GM19239 (cell line): ENCODE data around the gene FRMPD2.
"Not testable (repeated sequence)": the region's sequence is repeated elsewhere in the genome, so short reads cannot be mapped to it uniquely, and the experiment has no call there.

Experiments
- DNase-seq: peaks from one replicate; pipeline ENCODE4 v3.0.0; 2011; ENCODE audit warnings: low spot score; ENCODE audit not compliant: insufficient read length
- FAIRE-seq: peaks from 2 replicates; lab custom pipeline; 2011; peaks lifted over from hg19 to GRCh38; lab: Jason Lieb, UNC

The FRMPD2 gene

DNA sequence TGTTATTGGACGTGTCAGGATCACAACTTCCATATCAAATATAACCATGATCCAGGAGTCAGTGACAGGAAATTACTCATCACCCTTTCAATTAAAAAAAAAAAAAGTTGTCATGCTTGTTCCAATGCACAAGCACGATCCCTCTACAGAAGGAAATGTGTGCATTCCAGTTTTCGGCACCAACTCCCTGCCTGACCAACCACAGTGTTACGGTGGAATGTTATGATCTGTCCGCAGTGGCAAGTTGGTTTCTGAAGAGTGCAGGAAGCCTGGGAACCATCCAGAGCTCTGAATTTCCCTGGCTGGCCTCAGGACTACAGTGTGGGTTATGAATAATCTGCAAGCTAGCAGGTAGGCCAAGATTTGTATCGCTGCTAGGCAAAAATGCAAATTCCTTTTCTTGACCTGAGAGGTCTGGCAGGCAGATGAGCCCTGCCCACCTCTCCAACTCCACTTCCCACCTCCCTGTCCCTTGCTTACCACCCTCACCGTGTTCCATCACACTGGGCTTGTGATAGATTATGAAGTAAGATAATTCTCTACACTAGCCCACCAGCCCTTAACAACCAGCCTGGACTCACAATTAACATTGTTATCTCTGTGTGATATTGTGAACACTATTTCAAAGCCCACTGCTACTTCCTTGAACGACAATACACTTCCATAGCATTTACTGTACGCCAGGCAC, 20.4 kb downstream of the FRMPD2 start:
- DNase-seq (no peak), FAIRE-seq (no peak)

DNA sequence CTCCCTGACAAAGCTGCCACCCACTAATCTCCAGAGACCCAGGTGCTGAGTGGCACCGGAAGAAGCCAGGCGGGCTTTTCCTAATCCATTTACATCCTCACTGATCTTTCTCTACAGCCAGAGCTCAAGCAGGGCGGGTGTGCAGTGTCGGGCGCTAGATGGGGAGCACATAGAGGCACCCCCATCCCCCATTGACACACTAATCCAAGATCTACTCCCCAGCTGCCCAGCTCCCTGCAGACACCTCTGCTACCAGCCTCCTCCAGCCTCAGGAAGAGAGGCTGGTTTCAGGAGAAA, 22.2 kb downstream of the FRMPD2 start:
- DNase-seq (no peak), FAIRE-seq (no peak)

DNA sequence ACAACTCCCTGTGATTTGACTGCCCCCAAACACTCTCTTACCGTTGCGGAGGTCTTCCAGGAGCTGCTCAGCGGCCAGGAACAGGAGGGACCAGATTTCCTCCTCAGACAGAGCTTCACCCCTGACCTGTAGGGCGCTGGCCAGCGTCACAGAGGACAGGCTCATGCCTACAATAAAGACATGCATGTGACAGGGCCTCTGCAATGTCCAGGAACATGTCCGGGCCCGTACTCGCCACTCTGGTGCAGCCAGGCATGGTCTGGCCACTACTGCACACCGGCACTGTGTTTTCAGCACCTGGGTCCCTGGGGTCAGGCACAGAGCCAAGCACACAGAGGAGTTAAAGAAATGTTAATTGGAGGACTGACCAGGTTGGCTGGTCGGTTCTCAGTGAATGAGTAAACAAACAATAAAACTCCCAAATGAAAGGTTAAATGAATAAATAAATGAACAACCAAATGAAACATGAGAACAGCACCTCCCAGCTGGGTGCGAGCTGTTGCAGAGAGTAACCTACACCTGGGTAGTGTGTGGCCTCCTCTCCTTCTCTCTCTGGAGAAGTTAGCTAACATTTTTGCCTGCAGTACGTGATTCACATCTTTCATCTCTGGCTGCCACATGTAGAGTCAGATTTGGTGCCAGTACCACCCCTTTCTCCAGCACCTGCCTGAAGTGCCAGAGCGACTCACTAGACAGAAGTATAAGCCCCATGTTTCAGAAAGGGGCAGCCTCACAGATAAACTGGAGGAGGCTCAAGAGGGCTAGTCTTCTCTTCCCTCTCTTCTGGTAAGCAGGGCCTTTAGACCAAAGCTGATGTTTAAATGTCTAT, 22.8 kb downstream of the FRMPD2 start:
- FAIRE-seq (no peak), DNase-seq (no peak)

DNA sequence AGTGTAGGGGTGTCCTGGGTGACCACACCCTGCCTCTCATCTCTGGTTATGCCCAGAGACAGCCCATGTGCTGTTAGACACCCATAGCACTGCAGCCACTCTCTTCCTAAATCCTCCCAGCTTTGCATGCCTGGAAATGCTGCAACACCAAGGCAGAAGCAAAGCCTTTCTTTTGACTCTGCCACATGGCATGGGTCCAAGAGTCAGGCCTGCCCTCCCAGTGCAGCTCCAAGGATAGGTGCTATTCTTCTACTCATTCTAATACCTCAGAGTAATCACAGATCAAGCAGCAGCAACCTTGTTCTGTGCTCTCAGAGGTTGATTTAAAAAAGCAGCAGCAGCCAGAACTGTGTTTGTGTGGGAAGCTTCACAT, 23.4 kb downstream of the FRMPD2 start:
- DNase-seq (no peak), FAIRE-seq (no peak)

- FAIRE-seq (no peak), DNase-seq (no peak)
These were observed 24.6 kb downstream of the FRMPD2 start for GRCh38 chr10:48249763-48250351.

GRCh38 chr10:48249004-48249762, 25.3 kb downstream of the FRMPD2 start:
- FAIRE-seq: no peak
- DNase-seq: no peak

DNA sequence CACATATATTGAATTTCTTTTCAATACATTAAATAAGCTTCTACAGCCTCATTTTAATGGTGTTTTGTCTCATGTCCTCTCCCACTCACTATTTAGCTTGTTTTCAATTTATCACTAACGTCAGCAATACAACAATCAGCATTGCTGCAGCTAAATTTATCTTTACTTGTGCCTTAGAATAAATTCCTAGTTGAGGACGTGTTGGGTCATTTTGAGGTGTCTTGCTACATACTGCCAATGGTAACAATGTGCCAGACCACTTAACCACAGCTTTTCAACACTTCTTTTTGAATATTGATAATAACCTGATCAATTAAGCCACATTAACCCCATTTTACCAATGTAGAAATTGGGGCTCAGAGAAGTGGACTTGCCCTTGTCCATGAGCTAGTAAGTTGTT, 26.0 kb downstream of the FRMPD2 start:
- FAIRE-seq (no peak), DNase-seq (no peak)

GRCh38 chr10:48247680-48248079, 26.8 kb downstream of the FRMPD2 start:
- DNase-seq (no peak), FAIRE-seq (no peak)

- DNase-seq (no peak), FAIRE-seq (no peak)
These were observed 28.0 kb downstream of the FRMPD2 start for GRCh38 chr10:48246501-48246900.

DNA sequence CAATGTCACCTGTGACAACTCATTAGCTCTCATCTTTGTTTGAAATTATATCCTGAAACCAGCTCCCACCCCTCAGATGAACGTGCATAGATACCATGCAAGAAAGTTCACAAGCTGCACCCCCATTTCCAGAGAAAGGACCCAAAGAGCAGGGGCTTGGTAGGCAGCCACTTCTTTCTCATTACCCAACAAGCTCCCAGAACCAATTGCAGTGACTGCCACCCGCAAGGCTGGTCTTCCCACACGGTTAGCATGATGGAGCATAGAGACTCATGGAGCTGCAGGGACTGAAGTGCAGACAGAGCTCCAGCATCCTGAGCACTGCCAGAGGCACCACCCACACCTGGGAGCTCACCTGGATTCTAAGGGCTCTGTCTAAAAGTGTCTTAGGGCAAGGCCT, 28.5 kb downstream of the FRMPD2 start:
- FAIRE-seq (no peak), DNase-seq (no peak)

- not testable (repeated sequence) for FAIRE-seq, DNase-seq
These were observed 30.6 kb downstream of the FRMPD2 start for GRCh38 chr10:48243921-48244320.

- FAIRE-seq (no peak), DNase-seq (no peak)
These were observed 31.0 kb downstream of the FRMPD2 start for GRCh38 chr10:48243487-48243886.

DNA sequence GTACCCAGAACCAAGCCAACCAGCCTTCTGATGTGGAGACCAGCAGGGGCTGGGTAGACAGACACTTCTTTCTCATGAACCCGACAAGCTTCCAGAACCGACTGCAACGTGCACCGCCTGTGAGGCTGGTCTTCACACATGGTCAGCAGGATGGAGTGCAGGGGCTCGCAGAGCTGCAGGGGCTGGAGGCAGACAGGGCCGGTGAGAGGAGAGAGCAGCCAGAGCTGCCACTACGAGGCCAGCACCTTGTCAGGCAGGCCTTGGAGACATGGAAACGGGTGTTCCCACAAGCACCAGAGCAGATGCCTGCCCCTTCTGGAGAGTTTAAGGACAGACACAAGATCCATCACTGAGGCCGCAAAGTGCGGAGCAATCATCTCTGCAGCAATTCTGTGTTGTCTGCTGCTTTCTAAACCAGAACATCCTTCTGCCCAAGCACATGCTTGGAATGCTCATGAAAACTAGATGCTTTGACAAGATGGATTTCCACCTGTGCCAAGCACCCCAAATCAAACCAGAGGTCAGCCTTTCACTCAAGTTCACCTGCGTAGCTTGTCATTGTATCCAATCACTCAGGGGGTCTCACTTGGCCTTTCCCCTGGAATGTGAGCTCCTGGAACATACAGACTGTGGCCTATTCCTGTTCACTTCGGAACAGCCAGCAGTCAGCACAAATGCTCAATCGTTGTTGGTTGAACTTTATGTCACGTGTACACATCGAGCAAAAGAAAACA, 32.2 kb downstream of the FRMPD2 start:
- FAIRE-seq (no peak), DNase-seq (no peak)

DNA sequence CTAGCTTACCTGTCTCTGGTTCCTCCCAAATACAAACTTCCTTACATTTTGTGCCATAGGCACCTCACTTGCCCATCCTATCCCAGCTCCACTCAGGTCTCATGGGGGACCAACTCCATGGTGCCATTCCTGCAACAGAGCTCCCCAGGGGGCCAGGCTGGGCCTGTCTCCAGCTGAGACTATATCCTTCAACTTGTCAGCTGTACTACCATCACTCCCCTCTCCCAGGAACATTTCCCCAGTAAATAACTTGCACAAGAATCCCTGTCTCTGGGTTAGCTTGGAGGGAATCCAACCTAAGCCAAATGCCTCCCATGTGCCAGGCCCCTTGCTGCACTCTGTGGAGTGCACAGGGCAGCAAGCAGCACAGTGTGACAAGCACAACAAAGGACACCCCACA, 33.2 kb downstream of the FRMPD2 start:
- no peak for FAIRE-seq
- no peak for DNase-seq

- FAIRE-seq (no peak), DNase-seq (no peak)
These were observed 34.3 kb downstream of the FRMPD2 start for GRCh38 chr10:48240196-48240595.

GRCh38 chr10:48239618-48240017, 34.9 kb downstream of the FRMPD2 start:
- FAIRE-seq (no peak), DNase-seq (no peak)

DNA sequence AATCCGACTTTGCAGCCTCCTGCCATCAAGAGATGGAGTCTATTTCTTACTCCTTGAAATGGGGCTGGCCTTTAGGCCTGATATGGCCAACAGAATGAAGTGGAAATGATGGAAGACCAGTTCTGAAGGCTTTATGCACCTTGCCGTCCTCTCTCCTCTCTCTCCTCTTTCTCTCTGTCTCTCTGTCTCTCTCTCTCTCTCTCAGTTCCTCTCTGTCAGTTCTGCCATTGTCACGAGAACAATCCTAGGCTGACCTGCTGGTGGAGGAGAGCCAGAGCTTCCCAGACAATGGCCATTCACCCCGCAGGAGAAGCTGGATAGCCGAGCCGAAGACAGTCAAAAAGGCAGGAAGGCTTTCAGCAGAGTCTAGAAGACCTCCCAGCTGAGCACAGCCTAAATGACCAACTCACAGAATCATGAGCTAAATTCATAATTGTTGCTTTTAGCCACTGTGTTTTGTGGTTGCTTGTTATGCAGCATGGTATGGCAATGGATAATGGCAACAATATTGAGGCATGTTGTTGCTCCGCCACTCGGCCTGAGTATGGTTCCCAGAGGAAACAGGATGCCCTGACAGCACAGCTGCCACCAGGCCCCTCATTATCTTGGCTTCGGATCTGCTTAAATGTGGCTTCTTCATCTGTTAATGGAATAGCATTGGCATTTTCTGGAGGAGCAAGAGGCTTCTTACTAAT, 35.5 kb downstream of the FRMPD2 start:
- no peak for DNase-seq
- no peak for FAIRE-seq

GRCh38 chr10:48237259-48238250, 36.9 kb downstream of the FRMPD2 start:
- DNase-seq (no peak), FAIRE-seq (no peak)
